AG04449 (cell line): ENCODE data around the gene CEP131.

Experiments used
- CTCF ChIA-PET: fragments of 350-600 bp; formaldehyde crosslinking; extraction: SDS; loops from one replicate; lab custom pipeline; 2021; ENCODE audit warnings: antibody characterized with exemption; lab: Yijun Ruan, JAX
- POLR2A ChIA-PET: fragments of 400-600, 350-600 bp; formaldehyde crosslinking; extraction: SDS; loops from one replicate; lab custom pipeline; 2020; ENCODE audit warnings: antibody characterized with exemption, inconsistent platforms; lab: Yijun Ruan, JAX
- DNase-seq: peaks from one replicate; pipeline ENCODE4 v3.0.0-alpha.2; 2010; ENCODE audit warnings: low read depth, low spot score
- H3K4me3 ChIP-seq: 2 replicates; pipeline ENCODE4 v1.5.1; 2011; ENCODE audit warnings: low read depth, mild to moderate bottlenecking, control low read depth, low read length
- CTCF ChIP-seq: IDR thresholded peaks from one replicate; pipeline ENCODE4 v1.5.1; 2011; ENCODE audit warnings: mild to moderate bottlenecking, moderate library complexity, low read length, control low read depth, inconsistent platforms; ENCODE audit not compliant: insufficient read depth; ENCODE audit errors: missing control alignments

Gene CEP131

GRCh38 chr17:81140018-81140417, 82.7 kb downstream of the CEP131 start:
- ChIA-PET POLR2A (no interaction called here), CTCF (interaction anchor here (0.9 to 1.6 kb wide), 7 partner anchors 12 to 345 kb away, joined by 3 to 5 read pairs (median 3); no protein-coding TSS in a partner anchor)
- TF ChIP-seq CTCF: no peak
- no peak overlapping the region for H3K4me3 ChIP-seq
- DNase-seq: no peak
